HepG2 (cell line): ENCODE data around the gene SNRPD3. TPM values are rescaled to one million over a fixed set of nuclear protein-coding genes. Genes with fewer than 3 reads are reported as not detected.

Source experiments
- NCOA1 ChIP-seq: sonication (generic); formaldehyde crosslinking; IDR thresholded peaks from 2 replicates; pipeline ENCODE4 v1.9.0; 2021; ENCODE audit warnings: missing genetic modification reagents
- TBL1XR1 ChIP-seq: fragments of 150-350 bp; IDR thresholded peaks from 2 replicates; pipeline ENCODE4 v1.6.1; 2014; ENCODE audit warnings: borderline replicate concordance, low read length; ENCODE audit not compliant: partially characterized antibody
- ZNF383 ChIP-seq: sonication (generic); formaldehyde crosslinking; IDR thresholded peaks from 2 replicates; pipeline ENCODE4 v1.4.0; 2020; ENCODE audit warnings: missing genetic modification reagents, mild to moderate bottlenecking, borderline replicate concordance
- polyA plus RNA-seq, 8 experiments: library from polyadenylated mRNA; depleted of rRNA in 3 of 8; stranded (reverse) in 7 of 8; unstranded in 1 of 8; fragments of >200 nt; fragmentation: Illumina TruSeq in 4 of 8; extraction: Trizol in 4 of 8; gene quantifications; 2 replicates each; pipeline versions ENCODE4 v1.2.1 to v1.2.3, GENCODE V29; 2011 to 2016; ENCODE audit warnings: low read depth in 4 of 8, missing spikeins in 1 of 8, mixed read lengths in 1 of 8; ENCODE audit not compliant: insufficient read depth in 1 of 8
- total RNA-seq, 5 experiments: library from RNA; depleted of rRNA; stranded (reverse); fragments of >200 nt; fragmentation: Illumina TruSeq; extraction: Trizol; gene quantifications; 2 replicates each; pipeline ENCODE4 v1.2.3, GENCODE V29; 2016; ENCODE audit warnings: low read depth in 1 of 5
- TF ChIP-seq, protein P1 (sequence below): sonication (generic); formaldehyde crosslinking; IDR thresholded peaks from 2 replicates; pipeline ENCODE4 v1.4.0; 2020; ENCODE audit warnings: mild to moderate bottlenecking, missing genetic modification reagents
- TF ChIP-seq, protein P2 (sequence below): sonication (generic); formaldehyde crosslinking; conservative IDR thresholded peaks from 2 replicates; pipeline ENCODE4 v1.4.0; 2020; ENCODE audit warnings: mild to moderate bottlenecking, missing genetic modification reagents, moderate library complexity
- TF ChIP-seq, protein P3 (sequence below): sonication (generic); formaldehyde crosslinking; IDR thresholded peaks from one replicate; pipeline ENCODE4 v1.5.1; 2020; ENCODE audit warnings: mild to moderate bottlenecking, missing genetic modification reagents; ENCODE audit errors: not compliant biosample characterization
- TF ChIP-seq, protein P4 (sequence below): sonication (generic); formaldehyde crosslinking; IDR thresholded peaks from 2 replicates; pipeline ENCODE4 v1.4.0; 2020; ENCODE audit warnings: mild to moderate bottlenecking, missing genetic modification reagents
- TF ChIP-seq, protein P5 (sequence below): sonication (generic); formaldehyde crosslinking; IDR thresholded peaks from 2 replicates; pipeline ENCODE4 v1.5.0; 2020; ENCODE audit warnings: missing genetic modification reagents

Gene SNRPD3
- total and polyA plus RNA-seq, 2 of the 13 experiments (the other 11 are each of a cell fraction or from before 2014, with no cell fraction given), result 110 to 209 TPM

DNA sequence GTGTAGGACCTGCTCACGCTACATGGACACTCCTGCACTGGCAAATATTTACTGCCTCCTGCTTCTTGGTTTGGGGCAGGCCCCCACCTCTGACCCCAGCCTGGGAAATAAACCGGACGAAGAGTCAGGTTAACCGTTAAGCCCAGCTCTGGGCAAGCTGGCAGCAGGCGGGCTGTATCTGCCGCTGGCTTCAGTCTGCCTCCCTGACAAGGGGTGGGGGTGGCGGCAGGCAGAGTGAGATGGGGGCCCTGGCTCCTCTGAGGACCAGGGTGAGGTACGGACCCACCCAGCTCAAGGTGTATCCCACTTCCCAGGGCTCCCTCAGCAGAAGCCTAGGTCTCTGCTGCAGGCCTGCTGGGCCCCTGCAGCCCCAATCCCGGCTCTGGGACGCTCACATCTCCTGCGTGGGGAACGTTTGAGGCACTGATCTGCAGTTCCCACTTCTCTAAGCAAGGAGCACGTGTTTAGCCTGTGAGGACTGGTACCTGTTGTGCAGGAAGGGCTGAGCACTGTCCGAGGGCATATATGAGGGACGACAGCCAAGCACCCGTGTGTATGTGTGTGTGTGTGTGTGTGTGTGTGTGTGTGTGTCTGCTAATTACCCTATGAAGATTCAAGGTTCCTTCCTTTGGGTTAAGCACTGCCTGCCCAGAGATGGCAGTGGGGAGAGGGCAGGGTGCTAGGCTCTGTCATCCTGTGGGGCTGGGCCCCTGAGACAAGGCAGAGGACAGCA is 38.2 kb downstream of the SNRPD3 start (continued):
- TF ChIP-seq, protein P1, sequence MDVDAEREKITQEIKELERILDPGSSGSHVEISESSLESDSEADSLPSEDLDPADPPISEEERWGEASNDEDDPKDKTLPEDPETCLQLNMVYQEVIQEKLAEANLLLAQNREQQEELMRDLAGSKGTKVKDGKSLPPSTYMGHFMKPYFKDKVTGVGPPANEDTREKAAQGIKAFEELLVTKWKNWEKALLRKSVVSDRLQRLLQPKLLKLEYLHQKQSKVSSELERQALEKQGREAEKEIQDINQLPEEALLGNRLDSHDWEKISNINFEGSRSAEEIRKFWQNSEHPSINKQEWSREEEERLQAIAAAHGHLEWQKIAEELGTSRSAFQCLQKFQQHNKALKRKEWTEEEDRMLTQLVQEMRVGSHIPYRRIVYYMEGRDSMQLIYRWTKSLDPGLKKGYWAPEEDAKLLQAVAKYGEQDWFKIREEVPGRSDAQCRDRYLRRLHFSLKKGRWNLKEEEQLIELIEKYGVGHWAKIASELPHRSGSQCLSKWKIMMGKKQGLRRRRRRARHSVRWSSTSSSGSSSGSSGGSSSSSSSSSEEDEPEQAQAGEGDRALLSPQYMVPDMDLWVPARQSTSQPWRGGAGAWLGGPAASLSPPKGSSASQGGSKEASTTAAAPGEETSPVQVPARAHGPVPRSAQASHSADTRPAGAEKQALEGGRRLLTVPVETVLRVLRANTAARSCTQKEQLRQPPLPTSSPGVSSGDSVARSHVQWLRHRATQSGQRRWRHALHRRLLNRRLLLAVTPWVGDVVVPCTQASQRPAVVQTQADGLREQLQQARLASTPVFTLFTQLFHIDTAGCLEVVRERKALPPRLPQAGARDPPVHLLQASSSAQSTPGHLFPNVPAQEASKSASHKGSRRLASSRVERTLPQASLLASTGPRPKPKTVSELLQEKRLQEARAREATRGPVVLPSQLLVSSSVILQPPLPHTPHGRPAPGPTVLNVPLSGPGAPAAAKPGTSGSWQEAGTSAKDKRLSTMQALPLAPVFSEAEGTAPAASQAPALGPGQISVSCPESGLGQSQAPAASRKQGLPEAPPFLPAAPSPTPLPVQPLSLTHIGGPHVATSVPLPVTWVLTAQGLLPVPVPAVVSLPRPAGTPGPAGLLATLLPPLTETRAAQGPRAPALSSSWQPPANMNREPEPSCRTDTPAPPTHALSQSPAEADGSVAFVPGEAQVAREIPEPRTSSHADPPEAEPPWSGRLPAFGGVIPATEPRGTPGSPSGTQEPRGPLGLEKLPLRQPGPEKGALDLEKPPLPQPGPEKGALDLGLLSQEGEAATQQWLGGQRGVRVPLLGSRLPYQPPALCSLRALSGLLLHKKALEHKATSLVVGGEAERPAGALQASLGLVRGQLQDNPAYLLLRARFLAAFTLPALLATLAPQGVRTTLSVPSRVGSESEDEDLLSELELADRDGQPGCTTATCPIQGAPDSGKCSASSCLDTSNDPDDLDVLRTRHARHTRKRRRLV (CRISPR knock-in tag), result no peak
- TF ChIP-seq TBL1XR1 (no peak), ZNF383 (CRISPR knock-in tag) (no peak), NCOA1 (no peak)
- TF ChIP-seq, protein P2, sequence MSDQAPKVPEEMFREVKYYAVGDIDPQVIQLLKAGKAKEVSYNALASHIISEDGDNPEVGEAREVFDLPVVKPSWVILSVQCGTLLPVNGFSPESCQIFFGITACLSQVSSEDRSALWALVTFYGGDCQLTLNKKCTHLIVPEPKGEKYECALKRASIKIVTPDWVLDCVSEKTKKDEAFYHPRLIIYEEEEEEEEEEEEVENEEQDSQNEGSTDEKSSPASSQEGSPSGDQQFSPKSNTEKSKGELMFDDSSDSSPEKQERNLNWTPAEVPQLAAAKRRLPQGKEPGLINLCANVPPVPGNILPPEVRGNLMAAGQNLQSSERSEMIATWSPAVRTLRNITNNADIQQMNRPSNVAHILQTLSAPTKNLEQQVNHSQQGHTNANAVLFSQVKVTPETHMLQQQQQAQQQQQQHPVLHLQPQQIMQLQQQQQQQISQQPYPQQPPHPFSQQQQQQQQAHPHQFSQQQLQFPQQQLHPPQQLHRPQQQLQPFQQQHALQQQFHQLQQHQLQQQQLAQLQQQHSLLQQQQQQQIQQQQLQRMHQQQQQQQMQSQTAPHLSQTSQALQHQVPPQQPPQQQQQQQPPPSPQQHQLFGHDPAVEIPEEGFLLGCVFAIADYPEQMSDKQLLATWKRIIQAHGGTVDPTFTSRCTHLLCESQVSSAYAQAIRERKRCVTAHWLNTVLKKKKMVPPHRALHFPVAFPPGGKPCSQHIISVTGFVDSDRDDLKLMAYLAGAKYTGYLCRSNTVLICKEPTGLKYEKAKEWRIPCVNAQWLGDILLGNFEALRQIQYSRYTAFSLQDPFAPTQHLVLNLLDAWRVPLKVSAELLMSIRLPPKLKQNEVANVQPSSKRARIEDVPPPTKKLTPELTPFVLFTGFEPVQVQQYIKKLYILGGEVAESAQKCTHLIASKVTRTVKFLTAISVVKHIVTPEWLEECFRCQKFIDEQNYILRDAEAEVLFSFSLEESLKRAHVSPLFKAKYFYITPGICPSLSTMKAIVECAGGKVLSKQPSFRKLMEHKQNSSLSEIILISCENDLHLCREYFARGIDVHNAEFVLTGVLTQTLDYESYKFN, result peak; percentile 72
- TF ChIP-seq, protein P3, sequence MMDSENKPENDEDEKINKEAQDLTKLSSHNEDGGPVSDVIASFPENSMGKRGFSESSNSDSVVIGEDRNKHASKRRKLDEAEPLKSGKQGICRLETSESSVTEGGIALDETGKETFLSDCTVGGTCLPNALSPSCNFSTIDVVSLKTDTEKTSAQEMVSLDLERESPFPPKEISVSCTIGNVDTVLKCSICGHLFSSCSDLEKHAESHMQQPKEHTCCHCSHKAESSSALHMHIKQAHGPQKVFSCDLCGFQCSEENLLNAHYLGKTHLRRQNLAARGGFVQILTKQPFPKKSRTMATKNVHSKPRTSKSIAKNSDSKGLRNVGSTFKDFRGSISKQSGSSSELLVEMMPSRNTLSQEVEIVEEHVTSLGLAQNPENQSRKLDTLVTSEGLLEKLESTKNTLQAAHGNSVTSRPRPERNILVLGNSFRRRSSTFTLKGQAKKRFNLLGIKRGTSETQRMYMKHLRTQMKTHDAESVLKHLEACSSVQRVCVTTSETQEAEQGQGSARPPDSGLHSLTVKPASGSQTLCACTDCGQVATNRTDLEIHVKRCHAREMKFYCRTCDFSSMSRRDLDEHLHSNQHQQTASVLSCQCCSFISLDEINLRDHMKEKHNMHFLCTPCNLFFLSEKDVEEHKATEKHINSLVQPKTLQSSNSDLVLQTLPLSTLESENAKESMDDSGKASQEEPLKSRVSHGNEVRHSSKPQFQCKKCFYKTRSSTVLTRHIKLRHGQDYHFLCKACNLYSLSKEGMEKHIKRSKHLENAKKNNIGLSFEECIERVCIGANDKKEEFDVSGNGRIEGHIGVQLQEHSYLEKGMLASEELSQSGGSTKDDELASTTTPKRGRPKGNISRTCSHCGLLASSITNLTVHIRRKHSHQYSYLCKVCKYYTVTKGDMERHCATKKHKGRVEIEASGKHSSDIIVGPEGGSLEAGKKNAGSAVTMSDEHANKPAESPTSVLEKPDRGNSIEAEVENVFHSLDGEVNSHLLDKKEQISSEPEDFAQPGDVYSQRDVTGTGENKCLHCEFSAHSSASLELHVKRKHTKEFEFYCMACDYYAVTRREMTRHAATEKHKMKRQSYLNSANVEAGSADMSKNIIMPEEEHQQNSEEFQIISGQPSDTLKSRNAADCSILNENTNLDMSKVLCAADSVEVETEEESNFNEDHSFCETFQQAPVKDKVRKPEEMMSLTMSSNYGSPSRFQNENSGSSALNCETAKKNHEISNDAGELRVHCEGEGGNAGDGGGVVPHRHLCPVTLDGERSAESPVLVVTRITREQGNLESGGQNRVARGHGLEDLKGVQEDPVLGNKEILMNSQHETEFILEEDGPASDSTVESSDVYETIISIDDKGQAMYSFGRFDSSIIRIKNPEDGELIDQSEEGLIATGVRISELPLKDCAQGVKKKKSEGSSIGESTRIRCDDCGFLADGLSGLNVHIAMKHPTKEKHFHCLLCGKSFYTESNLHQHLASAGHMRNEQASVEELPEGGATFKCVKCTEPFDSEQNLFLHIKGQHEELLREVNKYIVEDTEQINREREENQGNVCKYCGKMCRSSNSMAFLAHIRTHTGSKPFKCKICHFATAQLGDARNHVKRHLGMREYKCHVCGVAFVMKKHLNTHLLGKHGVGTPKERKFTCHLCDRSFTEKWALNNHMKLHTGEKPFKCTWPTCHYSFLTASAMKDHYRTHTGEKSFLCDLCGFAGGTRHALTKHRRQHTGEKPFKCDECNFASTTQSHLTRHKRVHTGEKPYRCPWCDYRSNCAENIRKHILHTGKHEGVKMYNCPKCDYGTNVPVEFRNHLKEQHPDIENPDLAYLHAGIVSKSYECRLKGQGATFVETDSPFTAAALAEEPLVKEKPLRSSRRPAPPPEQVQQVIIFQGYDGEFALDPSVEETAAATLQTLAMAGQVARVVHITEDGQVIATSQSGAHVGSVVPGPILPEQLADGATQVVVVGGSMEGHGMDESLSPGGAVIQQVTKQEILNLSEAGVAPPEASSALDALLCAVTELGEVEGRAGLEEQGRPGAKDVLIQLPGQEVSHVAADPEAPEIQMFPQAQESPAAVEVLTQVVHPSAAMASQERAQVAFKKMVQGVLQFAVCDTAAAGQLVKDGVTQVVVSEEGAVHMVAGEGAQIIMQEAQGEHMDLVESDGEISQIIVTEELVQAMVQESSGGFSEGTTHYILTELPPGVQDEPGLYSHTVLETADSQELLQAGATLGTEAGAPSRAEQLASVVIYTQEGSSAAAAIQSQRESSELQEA (CRISPR knock-in tag), result no peak
- TF ChIP-seq, protein P4, sequence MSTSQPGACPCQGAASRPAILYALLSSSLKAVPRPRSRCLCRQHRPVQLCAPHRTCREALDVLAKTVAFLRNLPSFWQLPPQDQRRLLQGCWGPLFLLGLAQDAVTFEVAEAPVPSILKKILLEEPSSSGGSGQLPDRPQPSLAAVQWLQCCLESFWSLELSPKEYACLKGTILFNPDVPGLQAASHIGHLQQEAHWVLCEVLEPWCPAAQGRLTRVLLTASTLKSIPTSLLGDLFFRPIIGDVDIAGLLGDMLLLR (CRISPR knock-in tag), result no peak
- TF ChIP-seq, protein P5, sequence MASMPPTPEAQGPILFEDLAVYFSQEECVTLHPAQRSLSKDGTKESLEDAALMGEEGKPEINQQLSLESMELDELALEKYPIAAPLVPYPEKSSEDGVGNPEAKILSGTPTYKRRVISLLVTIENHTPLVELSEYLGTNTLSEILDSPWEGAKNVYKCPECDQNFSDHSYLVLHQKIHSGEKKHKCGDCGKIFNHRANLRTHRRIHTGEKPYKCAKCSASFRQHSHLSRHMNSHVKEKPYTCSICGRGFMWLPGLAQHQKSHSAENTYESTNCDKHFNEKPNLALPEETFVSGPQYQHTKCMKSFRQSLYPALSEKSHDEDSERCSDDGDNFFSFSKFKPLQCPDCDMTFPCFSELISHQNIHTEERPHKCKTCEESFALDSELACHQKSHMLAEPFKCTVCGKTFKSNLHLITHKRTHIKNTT (CRISPR knock-in tag), result no peak
